ENCODE data around the gene BPIFB6.

- TF ChIP-seq EZH2 (IDR thresholded peaks at IDR 0.05; ENCODE audit: borderline replicate concordance, low read depth, low read length, severe bottlenecking): no peak
- TF ChIP-seq CTCF (IDR thresholded peaks at IDR 0.05; ENCODE audit: extremely low read depth in 1 of 2, insufficient read depth in 1 of 2, low read depth in 1 of 2, low read length in 2 of 2): no peak
- no peak for TF ChIP-seq MAX (IDR thresholded peaks at IDR 0.05; ENCODE audit: insufficient read depth, insufficient read length)
- no peak for TF ChIP-seq POLR2AphosphoS5 (IDR thresholded peaks at IDR 0.05; ENCODE audit: insufficient read depth, low read depth, low read length)
- TF ChIP-seq JUN (IDR thresholded peaks at IDR 0.05; ENCODE audit: borderline replicate concordance, insufficient read depth, insufficient read length, low read depth): no peak
- no peak for TF ChIP-seq POLR2A (IDR thresholded peaks at IDR 0.05; ENCODE audit: low read depth, low read length)
These were observed 10.9 kb upstream of the BPIFB6 start for GRCh38 chr20:33020278-33021161.

Data from endothelial cell of umbilical vein (primary cell).